SJSA1 (cell line): ENCODE measurements around the gene NRIP1. TPM values are rescaled to one million over a fixed set of nuclear protein-coding genes. Genes with fewer than 3 reads are reported as not detected.

Experiments
- DNase-seq, 2 experiments: peaks; one replicate each; pipeline ENCODE4 v3.0.0-alpha.2; 2015 to 2020; ENCODE audit warnings: low spot score in 2 of 2, low read depth in 1 of 2
- H3K27ac ChIP-seq: fragments of 250-450 bp; sonication (Bioruptor Pico); 2 replicates; pipeline ENCODE4 v1.5.1; 2020; ENCODE audit warnings: mild to moderate bottlenecking, moderate library complexity
- H3K27me3 ChIP-seq: fragments of 250-450 bp; sonication (Bioruptor Pico); replicated peaks from 2 replicates; pipeline ENCODE4 v1.5.1; 2020; ENCODE audit warnings: mild to moderate bottlenecking, moderate library complexity
- H3K36me3 ChIP-seq: fragments of 250-450 bp; sonication (Bioruptor Pico); 2 replicates; pipeline ENCODE4 v1.5.1; 2020; ENCODE audit warnings: mild to moderate bottlenecking
- H3K4me1 ChIP-seq: fragments of 250-450 bp; sonication (Bioruptor Pico); replicated peaks from 2 replicates; pipeline ENCODE4 v1.6.1; 2021; ENCODE audit warnings: mild to moderate bottlenecking
- H3K4me3 ChIP-seq: fragments of 250-450 bp; sonication (Bioruptor Pico); 2 replicates; pipeline ENCODE4 v1.5.1; 2020; ENCODE audit warnings: mild to moderate bottlenecking
- H3K9me3 ChIP-seq: fragments of 250-450 bp; sonication (Bioruptor Pico); replicated peaks from 2 replicates; pipeline ENCODE4 v1.5.1; 2020; ENCODE audit warnings: mild to moderate bottlenecking
- total RNA-seq: library from RNA; depleted of rRNA; stranded (reverse); fragments of >200 nt; shearing (Covaris generic); gene quantifications from 2 replicates; pipeline ENCODE4 v1.2.3, GENCODE V29; 2014; rRNA removed

Gene NRIP1, protein sequence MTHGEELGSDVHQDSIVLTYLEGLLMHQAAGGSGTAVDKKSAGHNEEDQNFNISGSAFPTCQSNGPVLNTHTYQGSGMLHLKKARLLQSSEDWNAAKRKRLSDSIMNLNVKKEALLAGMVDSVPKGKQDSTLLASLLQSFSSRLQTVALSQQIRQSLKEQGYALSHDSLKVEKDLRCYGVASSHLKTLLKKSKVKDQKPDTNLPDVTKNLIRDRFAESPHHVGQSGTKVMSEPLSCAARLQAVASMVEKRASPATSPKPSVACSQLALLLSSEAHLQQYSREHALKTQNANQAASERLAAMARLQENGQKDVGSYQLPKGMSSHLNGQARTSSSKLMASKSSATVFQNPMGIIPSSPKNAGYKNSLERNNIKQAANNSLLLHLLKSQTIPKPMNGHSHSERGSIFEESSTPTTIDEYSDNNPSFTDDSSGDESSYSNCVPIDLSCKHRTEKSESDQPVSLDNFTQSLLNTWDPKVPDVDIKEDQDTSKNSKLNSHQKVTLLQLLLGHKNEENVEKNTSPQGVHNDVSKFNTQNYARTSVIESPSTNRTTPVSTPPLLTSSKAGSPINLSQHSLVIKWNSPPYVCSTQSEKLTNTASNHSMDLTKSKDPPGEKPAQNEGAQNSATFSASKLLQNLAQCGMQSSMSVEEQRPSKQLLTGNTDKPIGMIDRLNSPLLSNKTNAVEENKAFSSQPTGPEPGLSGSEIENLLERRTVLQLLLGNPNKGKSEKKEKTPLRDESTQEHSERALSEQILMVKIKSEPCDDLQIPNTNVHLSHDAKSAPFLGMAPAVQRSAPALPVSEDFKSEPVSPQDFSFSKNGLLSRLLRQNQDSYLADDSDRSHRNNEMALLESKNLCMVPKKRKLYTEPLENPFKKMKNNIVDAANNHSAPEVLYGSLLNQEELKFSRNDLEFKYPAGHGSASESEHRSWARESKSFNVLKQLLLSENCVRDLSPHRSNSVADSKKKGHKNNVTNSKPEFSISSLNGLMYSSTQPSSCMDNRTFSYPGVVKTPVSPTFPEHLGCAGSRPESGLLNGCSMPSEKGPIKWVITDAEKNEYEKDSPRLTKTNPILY (N-terminal part only)
- 19.6 and 26.0 TPM in 2 replicates for total RNA-seq

DNA sequence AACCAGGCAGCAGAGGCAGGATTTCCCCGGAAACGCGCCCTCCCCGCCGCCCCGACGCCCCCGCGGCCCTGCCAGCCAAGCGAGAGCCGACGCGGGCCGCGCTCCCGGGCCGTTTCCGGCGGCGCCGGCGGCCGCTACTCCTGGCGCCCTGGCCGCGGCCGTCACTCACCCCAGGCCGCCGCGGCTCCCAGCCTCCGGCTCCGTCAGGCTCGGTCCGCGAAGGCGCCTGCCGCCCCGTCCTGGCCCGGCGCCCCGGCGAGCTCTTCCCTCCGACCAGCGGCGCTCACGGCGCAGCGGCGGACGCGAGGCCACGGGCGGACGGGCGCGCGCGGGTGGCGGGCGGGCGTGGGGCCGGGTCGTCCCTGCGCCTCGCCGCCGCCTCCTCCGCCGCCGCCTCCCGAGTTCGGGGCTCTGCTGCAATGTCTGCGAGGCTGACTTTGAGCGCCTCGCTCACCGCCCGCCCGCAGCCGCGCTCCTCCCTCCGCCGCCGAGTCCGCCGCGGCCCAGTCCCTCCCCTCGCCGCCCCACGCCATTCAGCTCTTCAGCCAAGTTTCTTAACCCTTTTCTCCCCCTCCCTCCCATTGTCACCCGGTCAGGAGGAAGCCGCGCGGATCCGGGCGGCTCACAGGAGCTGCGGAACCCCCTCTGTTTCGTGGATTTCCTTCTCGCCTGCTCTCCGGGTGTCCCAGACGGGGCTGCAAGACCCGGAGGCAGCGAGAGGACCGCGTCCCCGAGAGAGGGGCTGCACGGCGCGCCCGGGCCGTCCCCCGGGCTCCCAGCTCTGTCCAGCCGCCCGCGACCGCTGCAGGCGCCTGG, at the start of gene NRIP1:
TSS of gene NRIP1 (minus strand) at position 425 of the 816 bp plus-strand sequence. CDS start 96,808 bp downstream, outside the sequence.
- no peaks in the 10 kb centered on the region for H3K27me3 ChIP-seq

DNA sequence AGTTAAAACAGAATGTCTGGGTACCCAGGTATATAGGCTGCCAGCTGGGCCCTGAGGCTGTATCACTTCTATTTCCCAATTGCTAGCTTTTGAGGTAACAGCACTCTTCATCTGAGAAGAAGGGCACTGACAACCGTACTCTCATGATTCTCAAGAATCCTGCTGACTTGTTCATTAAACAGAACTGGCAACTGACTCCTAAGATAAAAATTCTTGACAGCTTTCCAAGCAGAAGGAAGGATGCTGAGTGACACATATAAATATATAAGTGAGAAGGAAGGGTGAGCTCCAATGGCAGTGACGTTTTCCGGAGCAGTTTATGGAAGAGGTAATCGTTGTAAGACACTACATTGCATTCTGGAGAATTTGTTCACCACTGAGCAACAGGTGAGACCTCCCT, 48.1 kb upstream of the NRIP1 start:
- DNase-seq = no peak
- no peak overlapping the region for H3K27ac ChIP-seq
- no peaks in the 10 kb centered on the region for H3K36me3 ChIP-seq
- H3K9me3 ChIP-seq = no peaks in the 10 kb centered on the region
- no peaks in the 10 kb centered on the region for H3K27me3 ChIP-seq
- no peak overlapping the region for H3K4me3 ChIP-seq
- H3K4me1 ChIP-seq = no peaks in the 10 kb centered on the region

More for the DNA sequence above, at the start of gene NRIP1:
- DNase-seq = peak; percentile 89 to 90
- H3K4me3 ChIP-seq = peak within 1 kb of the TSS; percentile 92
- peak within 1 kb of the TSS; percentile 91 for H3K27ac ChIP-seq
- H3K36me3 ChIP-seq = peaks cover 9% of the 10 kb centered on the region
- no peaks in the 10 kb centered on the region for H3K9me3 ChIP-seq
- peaks cover 32% of the 10 kb centered on the region for H3K4me1 ChIP-seq

DNA sequence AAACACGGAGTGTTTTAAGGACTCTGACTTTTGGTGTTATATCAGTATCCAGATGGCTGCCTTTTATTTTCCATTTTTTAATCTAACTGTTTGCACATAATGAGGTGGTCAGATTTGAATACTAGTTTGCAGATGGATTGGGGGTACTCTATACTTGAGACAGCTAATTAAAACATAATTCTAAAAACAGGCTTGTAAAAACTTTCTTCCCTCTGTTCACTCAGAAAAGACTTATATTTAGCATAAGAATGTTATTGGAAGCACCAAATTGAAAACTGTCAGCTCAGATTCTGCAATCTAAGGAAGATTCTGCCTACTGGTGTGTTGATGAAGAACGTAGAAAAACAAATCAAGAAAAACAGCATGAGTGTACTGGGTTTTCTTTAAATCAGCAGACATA, 44.0 kb upstream of the NRIP1 start:
- Histone ChIP-seq H3K36me3 (no peaks in the 10 kb centered on the region), H3K4me3 (no peak overlapping the region), H3K9me3 (no peaks in the 10 kb centered on the region), H3K4me1 (no peaks in the 10 kb centered on the region), H3K27me3 (no peaks in the 10 kb centered on the region), H3K27ac (no peak overlapping the region)
- DNase-seq = no peak

DNA sequence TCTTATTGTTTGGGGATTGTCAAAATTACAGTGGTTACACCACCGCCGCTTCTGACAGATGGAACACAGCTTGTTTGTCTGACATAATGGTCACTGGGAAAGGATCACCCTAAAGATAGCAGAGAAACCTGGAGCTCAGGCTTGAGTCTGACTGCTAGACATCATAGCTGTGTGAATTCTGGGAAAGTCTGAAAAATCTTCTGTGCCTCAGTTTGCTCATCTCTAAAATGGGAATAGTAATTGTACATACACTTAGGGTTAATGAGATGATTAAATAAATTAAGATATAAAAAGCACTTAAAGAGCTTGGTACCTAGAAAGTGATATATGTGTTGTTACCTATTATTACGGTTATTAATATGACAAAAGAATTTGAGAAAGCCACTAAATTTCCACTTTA, 39.7 kb upstream of the NRIP1 start:
- Histone ChIP-seq H3K27ac (no peak overlapping the region), H3K9me3 (no peaks in the 10 kb centered on the region), H3K27me3 (no peaks in the 10 kb centered on the region), H3K36me3 (no peaks in the 10 kb centered on the region), H3K4me3 (no peak overlapping the region), H3K4me1 (no peaks in the 10 kb centered on the region)
- DNase-seq = no peak

DNA sequence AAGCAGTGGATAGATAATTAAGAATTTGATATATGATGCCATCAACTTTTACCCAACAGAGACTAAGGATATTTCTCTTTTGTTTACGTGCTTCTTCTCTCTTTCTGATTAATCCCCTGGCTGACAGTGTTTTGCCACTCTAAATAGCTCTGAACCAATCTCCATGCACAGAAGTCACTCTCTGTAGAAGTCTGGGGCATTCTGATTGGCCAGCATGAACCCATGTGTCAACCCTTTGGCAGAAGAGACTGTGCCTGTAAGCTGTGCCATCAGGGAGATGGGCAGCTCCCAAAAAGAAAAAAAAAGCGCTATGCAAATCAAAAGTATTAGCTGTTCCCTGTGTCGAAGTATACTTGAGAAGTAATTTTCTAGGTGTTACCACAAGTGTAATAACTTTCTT, 34.1 kb upstream of the NRIP1 start:
- Histone ChIP-seq H3K4me3 (no peak overlapping the region), H3K27ac (no peak overlapping the region), H3K4me1 (no peaks in the 10 kb centered on the region), H3K27me3 (0 out of 2 replicates have a peak, but pooled peaks cover 3% of the 10 kb centered on the region), H3K36me3 (no peaks in the 10 kb centered on the region), H3K9me3 (no peaks in the 10 kb centered on the region)
- DNase-seq = no peak

DNA sequence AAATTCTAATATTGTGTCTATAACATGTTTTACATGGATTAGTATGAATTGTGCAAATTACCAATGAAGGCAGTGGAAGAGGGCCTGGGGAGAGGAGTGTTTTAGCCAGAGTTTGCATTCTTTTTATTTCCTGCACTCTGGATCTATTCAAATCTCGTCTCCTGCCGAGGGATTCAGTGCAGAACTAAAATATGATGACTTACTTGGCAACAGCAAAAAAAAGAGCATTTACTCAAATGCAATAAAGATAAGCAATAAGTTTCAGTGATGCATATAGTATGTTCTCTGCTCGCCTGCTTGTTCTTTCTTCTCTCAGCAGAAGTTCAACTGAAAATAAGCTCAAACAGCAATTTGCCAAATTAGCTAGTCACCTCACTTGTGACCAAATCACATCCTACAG, 33.4 kb upstream of the NRIP1 start:
- Histone ChIP-seq H3K9me3 (no peaks in the 10 kb centered on the region), H3K27ac (no peak overlapping the region), H3K4me3 (no peak overlapping the region), H3K4me1 (no peaks in the 10 kb centered on the region), H3K36me3 (no peaks in the 10 kb centered on the region), H3K27me3 (0 out of 2 replicates have a peak, but pooled peaks cover 3% of the 10 kb centered on the region)
- no peak for DNase-seq

DNA sequence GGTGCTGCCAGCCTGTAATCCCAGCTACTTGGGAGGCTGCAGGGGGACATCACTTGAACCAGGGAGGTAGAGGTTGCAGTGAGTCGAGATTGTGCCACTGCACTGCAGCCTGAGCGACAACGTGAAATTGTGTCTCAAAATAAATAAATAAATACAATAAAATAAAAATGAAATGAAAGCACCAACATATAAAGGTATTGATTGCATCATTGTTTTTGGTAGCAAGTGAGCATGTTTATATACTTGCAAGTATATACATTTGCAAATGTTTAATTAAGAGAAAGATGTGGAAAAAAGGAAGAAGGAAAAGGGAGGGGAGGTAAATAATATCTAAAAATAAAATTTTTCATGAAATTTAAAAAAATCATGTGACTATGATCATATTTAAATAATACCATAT, 32.8 kb upstream of the NRIP1 start:
- H3K9me3 ChIP-seq = no peaks in the 10 kb centered on the region
- H3K27ac ChIP-seq = no peak overlapping the region
- no peak overlapping the region for H3K4me3 ChIP-seq
- H3K36me3 ChIP-seq = no peaks in the 10 kb centered on the region
- 0 out of 2 replicates have a peak, but pooled peaks cover 3% of the 10 kb centered on the region for H3K27me3 ChIP-seq
- no peak for DNase-seq
- H3K4me1 ChIP-seq = no peaks in the 10 kb centered on the region

DNA sequence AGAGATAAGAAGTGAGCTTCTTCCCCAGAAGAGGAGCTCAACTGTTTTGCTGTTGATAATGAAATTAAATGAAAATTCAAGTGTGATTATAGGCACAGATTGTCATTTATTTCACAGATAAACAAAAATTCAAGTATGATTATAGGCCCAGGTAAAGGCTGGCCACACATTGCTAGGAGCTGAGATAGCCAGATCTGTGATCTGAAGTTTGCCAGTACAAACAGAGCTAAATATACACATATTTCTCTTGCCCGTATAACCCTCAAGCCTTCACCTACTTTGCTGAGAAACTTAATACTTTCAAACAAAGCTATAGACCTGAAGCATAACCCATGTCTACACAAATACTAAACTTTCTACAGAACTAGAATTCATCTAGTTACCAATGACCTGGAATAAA, 31.3 kb upstream of the NRIP1 start:
- Histone ChIP-seq H3K4me3 (no peak overlapping the region), H3K9me3 (no peaks in the 10 kb centered on the region), H3K4me1 (no peaks in the 10 kb centered on the region), H3K36me3 (no peaks in the 10 kb centered on the region), H3K27ac (no peak overlapping the region), H3K27me3 (0 out of 2 replicates have a peak, but pooled peaks cover 3% of the 10 kb centered on the region)
- DNase-seq = no peak

DNA sequence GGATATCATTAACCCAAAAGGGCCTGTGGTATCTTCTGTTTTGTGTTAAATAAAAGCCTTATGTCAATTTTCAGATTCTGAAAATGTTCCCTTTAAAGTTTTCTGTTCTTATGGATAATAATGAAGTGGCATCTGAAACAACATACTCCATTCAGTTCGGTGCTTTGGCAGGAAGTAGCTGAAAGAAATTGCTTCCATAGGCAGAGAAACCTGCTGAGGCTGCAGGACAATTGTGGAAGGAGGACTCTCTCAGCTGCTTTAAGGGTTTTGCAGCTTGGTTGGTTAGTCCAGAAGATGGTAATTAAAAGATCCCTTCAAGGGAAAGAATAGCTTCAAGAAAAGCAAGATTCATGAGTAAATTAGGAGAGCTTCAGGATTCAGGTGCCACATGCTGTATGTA, 30.5 kb upstream of the NRIP1 start:
- Histone ChIP-seq H3K4me1 (no peaks in the 10 kb centered on the region), H3K27ac (no peak overlapping the region), H3K4me3 (no peak overlapping the region), H3K27me3 (0 out of 2 replicates have a peak, but pooled peaks cover 3% of the 10 kb centered on the region), H3K36me3 (no peaks in the 10 kb centered on the region), H3K9me3 (no peaks in the 10 kb centered on the region)
- DNase-seq = no peak

DNA sequence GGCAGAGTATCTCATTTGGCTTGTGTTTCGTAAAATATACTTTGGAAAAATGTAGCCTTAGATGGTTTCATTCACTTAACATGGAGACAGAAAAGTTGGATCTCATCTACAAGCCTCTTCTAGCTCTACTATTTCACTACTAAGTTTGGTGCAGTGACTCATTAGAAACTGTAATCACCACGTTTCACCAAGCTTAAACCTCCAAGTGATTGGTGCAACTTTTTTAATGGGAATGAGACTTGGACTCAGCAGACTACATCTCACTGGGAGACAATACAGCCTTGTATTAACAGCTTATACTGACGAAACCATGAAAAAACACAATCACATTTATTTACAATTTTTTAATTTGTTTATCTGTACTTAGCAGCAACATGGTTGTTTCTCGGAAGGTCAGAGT, 29.9 kb upstream of the NRIP1 start:
- no peak for DNase-seq

DNA sequence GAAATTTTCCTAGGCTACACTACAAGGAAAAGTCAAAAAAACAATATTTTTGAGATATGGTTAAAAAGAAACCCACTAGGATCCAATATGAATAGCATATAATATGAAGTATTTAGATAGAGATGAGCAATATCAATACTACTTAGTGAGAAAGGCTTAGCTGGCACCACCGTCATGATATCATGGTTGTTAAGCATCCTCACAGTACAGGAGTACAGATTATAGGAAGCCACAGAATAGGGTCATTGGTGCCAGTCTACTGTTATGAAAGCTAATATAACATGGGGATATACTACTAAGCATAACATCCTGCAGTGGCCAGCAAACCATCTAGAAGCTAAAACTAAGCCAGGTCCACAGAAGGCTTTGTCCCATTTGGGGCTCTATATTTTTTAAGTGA, 28.4 kb upstream of the NRIP1 start:
- no peaks in the 10 kb centered on the region for H3K36me3 ChIP-seq
- no peaks in the 10 kb centered on the region for H3K4me1 ChIP-seq
- no peak for DNase-seq
- H3K4me3 ChIP-seq = no peak overlapping the region
- H3K27me3 ChIP-seq = 0 out of 2 replicates have a peak, but pooled peaks cover 3% of the 10 kb centered on the region
- H3K27ac ChIP-seq = no peak overlapping the region
- no peaks in the 10 kb centered on the region for H3K9me3 ChIP-seq

More for the DNA sequence above, 29.9 kb upstream of the NRIP1 start:
- H3K9me3 ChIP-seq = no peaks in the 10 kb centered on the region
- 0 out of 2 replicates have a peak, but pooled peaks cover 3% of the 10 kb centered on the region for H3K27me3 ChIP-seq
- H3K4me1 ChIP-seq = no peaks in the 10 kb centered on the region
- no peaks in the 10 kb centered on the region for H3K36me3 ChIP-seq
- H3K4me3 ChIP-seq = no peak overlapping the region
- H3K27ac ChIP-seq = no peak overlapping the region

DNA sequence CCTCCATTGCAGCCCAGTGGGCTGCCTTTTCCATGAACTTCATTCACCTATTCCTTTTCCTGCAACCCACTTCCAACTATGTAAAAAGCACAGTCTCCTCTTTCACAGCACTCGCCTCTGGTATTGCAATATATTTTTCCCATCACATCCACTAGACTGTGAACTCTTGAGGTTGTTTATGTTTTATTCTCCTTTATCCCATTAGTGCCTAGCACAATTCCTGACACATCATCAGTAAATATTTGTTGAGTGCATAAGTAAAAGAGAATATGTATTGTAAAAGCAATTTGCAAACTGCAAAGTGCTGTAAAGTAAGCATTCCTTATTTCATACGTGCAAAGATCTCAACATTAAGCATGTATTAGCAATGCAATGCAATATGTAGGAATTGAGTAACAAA, 27.9 kb upstream of the NRIP1 start:
- H3K27me3 ChIP-seq = 0 out of 2 replicates have a peak, but pooled peaks cover 3% of the 10 kb centered on the region
- no peak for DNase-seq
- no peak overlapping the region for H3K27ac ChIP-seq

DNA sequence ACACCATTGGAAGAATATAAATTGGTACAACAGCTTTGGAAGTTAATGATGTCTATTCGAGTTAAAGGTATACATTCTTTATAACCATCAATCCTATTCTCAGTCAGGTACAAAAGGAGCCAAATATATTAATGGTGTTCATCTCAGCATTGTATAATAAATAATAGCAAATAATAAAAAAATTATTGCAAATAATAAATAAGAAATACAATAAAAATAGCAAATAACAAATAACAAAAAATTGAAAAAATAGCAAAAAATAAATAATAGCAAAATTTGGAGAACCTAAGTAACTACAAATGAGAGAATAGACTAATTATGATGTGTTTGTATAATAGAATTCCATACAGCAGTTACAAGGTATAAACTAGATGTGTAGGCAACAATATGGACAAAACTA, 25.6 kb upstream of the NRIP1 start:
- H3K4me1 ChIP-seq = no peaks in the 10 kb centered on the region
- no peaks in the 10 kb centered on the region for H3K27me3 ChIP-seq
- H3K27ac ChIP-seq = no peak overlapping the region
- no peak overlapping the region for H3K4me3 ChIP-seq
- no peak for DNase-seq
- no peaks in the 10 kb centered on the region for H3K36me3 ChIP-seq
- H3K9me3 ChIP-seq = no peaks in the 10 kb centered on the region

More for the DNA sequence above, 27.9 kb upstream of the NRIP1 start:
- Histone ChIP-seq H3K9me3 (no peaks in the 10 kb centered on the region), H3K36me3 (no peaks in the 10 kb centered on the region), H3K4me1 (no peaks in the 10 kb centered on the region), H3K4me3 (no peak overlapping the region)
